KOPT-K1 (cell line): ENCODE data around the gene ETFA.

Experiments used
- H3K27ac ChIP-seq: fragments of 200-600 bp; sonication (generic); 2 replicates; pipeline ENCODE4 v1.5.1; 2016; ENCODE audit warnings: antibody characterized with exemption, mild to moderate bottlenecking, low read depth, low read length; ENCODE audit not compliant: poor library complexity, severe bottlenecking
- H3K36me3 ChIP-seq: fragments of 200-600 bp; sonication (generic); 2 replicates; pipeline ENCODE4 v1.5.1; 2017; ENCODE audit warnings: antibody characterized with exemption, mild to moderate bottlenecking, low read length, moderate library complexity; ENCODE audit not compliant: insufficient read depth
- H3K9me3 ChIP-seq: fragments of 200-600 bp; sonication (generic); 2 replicates; pipeline ENCODE4 v1.5.1; 2017; ENCODE audit warnings: antibody characterized with exemption, low read length, mild to moderate bottlenecking; ENCODE audit not compliant: insufficient read depth, poor library complexity, severe bottlenecking

Gene ETFA

GRCh38 chr15:76343313-76343996 is 32.2 kb upstream of the ETFA start:
- H3K27ac ChIP-seq, result no peak overlapping the region
- H3K36me3 ChIP-seq, result peaks cover 24% of the 10 kb centered on the region
- H3K9me3 ChIP-seq, result no peaks in the 10 kb centered on the region

GRCh38 chr15:76342382-76343201 is 31.3 kb upstream of the ETFA start:
- Histone ChIP-seq H3K9me3 (no peaks in the 10 kb centered on the region), H3K27ac (no peak overlapping the region), H3K36me3 (peaks cover 19% of the 10 kb centered on the region)

DNA sequence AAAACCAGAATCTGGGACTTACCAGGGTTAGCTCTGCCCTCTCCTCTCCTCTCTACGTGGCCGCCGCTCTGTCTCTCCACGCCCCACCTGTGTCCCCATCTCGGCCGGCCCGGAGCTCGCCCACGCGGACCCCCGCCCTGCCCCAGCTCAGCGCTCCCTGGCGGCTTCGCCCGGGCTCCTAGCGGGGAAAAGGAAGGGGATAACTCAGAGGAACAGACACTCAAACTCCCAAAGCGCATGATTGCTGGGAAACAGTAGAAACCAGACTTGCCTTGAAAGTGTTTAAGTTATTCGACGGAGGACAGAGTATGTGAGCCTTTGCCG is 30.8 kb upstream of the ETFA start:
- no peak overlapping the region for H3K27ac ChIP-seq

DNA sequence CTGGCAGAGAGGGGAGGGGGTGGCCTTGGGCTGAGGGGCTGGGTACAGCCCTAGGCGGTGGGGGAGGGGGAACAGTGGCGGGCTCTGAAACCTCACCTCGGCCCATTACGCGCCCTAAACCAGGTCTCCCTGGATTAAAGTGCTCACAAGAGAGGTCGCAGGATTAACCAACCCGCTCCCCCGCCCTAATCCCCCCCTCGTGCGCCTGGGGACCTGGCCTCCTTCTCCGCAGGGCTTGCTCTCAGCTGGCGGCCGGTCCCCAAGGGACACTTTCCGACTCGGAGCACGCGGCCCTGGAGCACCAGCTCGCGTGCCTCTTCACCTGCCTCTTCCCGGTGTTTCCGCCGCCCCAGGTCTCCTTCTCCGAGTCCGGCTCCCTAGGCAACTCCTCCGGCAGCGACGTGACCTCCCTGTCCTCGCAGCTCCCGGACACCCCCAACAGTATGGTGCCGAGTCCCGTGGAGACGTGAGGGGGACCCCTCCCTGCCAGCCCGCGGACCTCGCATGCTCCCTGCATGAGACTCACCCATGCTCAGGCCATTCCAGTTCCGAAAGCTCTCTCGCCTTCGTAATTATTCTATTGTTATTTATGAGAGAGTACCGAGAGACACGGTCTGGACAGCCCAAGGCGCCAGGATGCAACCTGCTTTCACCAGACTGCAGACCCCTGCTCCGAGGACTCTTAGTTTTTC is 30.2 kb upstream of the ETFA start:
- Histone ChIP-seq H3K27ac (no peak overlapping the region), H3K9me3 (no peaks in the 10 kb centered on the region), H3K36me3 (peaks cover 16% of the 10 kb centered on the region; the same call in 1 of the 2 replicates)

More for the DNA sequence above, 30.8 kb upstream of the ETFA start:
- Histone ChIP-seq H3K36me3 (peaks cover 16% of the 10 kb centered on the region; the same call in 1 of the 2 replicates), H3K9me3 (no peaks in the 10 kb centered on the region)

- no peaks in the 10 kb centered on the region for H3K9me3 ChIP-seq
- H3K36me3 ChIP-seq, result peaks cover 14% of the 10 kb centered on the region; the same call in 1 of the 2 replicates
- no peak overlapping the region for H3K27ac ChIP-seq
Measured at GRCh38 chr15:76340803-76341365, 29.6 kb upstream of the ETFA start.

GRCh38 chr15:76340198-76340802 is 29.0 kb upstream of the ETFA start:
- Histone ChIP-seq H3K9me3 (no peaks in the 10 kb centered on the region), H3K27ac (no peak overlapping the region), H3K36me3 (peaks cover 8% of the 10 kb centered on the region; the same call in 1 of the 2 replicates)

DNA sequence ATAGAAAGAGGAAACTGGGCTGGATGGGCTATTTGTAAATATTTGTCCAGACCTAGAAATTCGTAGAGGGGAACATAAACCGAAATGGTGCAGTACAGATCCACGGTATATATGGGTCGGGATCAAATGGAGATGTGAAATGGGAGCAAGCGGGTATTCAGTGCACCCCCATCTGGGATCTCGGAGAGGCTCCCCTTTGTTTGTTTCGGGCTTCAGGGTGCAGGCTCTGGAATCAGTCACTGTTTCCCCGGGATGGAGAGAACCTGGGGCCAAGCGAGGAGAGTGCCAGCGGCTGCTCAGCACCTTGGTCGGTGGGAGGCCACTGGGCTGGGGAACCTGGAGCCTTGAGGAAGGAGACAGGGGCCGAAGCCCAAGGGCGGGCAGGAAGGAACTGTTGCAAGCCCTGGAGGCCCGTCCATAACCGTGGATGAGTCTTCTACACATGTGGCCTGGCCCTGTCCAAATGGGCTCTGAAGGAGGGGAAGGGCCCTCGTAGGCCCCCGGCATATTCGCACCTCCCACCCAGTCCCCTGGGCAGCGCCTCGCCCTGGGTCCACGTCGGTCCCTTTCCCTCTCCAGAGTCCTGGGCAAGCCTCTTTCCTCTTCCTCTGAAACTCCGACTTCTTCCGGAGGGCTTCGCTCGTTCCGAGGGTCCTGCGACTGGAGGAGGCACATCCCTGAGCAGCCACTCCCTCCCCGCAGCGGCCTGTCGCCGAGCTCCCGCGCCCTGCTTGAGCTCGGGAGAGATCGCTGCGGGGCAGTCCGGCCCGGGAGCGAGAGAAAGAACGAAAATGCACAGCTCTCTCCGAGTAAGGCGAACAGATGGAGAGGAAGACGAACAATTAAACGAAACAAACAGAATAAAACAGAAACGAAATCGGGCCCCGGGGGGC is 28.3 kb upstream of the ETFA start:
- Histone ChIP-seq H3K36me3 (peaks cover 8% of the 10 kb centered on the region; the same call in 1 of the 2 replicates), H3K27ac (no peak overlapping the region), H3K9me3 (no peaks in the 10 kb centered on the region)

DNA sequence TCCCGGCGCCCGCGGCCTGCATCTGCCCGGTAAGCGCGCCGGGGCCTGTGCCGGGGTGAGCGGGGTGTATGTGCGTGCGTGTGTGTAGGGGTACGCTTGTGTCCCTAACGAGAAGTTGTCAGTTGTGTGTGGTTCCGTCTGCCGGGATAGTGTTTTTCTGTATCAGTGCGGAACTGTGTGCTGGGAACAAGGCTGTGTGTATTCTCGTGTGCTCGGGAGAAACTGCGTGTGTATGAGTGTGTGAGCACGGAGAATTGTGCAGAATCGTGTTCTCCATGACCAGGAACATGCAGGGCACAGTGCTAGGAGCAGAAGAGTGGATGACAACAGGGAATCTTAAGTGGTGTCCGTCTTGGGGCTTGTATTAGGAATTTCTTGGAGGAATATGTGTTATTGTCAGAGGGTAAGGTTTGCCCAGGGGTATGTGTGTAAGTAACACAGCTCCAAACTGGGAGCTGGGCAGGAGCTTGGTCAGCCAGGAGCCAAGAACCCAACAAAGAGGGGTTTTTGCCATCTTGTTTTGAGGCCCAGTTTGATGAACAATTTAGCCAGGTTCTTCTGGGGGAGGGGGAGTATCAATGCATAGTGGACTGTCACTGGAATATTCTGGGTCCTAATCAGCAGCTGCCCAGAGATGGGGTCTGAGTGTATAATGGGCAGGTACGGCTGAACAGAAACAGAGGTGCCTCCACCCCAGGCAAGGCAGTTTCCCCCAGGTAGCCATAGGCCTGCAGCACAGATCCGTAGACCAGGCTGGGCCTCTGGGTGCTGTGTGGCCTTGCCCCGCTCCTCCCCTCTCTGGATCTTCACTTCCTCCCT is 27.4 kb upstream of the ETFA start:
- Histone ChIP-seq H3K36me3 (peaks cover 8% of the 10 kb centered on the region; the same call in 1 of the 2 replicates), H3K9me3 (no peaks in the 10 kb centered on the region), H3K27ac (no peak overlapping the region)

- Histone ChIP-seq H3K9me3 (no peaks in the 10 kb centered on the region), H3K27ac (peak overlapping the region; percentile 55), H3K36me3 (peaks cover 8% of the 10 kb centered on the region; the same call in 1 of the 2 replicates)
Measured at GRCh38 chr15:76337696-76338485, 26.6 kb upstream of the ETFA start.

DNA sequence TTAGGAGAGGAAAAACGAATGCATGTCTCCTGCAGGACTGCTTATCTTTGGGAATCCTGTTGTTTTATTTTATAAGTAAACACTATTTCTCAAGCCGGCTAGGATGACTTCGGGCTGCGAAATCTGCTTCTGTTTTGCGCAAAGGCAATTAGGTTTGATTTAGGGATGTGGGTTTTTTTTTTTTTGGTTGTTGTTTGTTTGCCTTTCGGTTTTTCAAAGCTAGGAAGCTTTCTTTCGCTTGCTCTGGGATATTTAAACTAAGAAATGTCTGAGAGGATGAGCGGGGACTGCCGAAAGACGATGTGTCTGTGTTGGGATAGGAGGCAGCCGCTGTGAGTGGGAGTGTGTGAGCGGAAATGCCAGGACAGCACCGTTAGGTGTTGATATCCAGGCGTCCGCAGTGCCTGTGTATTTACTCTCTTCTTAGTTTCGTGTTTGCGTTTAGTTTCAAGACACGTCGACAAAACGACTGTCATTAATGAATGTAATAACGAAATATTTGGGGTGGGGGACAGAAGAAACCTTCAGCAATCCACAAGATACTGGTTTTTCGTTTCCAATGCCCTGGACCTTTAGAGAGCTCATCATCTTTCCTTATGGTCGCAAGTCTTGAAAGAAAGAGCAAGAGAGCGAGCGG is 25.9 kb upstream of the ETFA start:
- H3K27ac ChIP-seq, result peak overlapping the region; percentile 55
- H3K36me3 ChIP-seq, result peaks cover 8% of the 10 kb centered on the region; the same call in 1 of the 2 replicates
- no peaks in the 10 kb centered on the region for H3K9me3 ChIP-seq

DNA sequence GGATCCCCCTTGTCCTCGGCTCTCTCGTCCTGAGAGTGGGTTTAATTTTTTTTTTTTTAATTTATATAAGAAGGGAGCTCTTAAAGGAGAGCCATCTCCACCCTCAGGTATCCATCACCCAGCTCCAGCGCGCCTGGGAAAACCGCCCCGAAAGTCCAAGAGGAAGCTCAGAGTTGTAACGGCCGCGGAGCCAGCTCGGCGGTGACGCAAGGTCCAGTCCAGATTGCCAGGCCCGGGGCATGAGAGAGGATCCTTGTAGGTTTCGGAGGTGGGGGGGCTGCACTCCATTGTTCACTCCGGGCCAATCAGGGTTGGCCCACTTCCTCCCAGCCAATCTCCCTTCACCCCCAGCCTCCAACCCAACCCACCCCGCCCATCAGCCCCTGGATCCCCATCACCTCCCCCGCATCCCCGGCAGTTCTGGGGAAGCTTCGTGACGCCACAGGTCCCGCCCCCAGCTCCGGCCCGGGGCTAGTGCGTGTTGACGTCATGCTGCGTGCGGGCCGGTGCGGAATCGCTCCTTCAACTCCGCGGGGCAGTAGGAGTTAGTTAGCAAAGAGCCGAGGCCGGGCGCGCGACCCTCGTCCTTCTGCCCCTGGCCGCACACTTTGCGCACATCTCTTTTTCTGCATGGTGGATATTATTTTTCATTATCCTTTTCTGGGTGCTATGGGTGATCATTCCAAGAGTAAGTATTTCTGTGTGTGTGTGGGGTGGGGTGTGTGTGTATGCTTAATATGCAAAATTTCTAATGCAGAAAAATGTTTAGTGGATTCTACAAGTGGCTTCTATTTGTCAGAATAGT is 25.2 kb upstream of the ETFA start, which contains the start of gene ISL2:
Gene ISL2 (plus strand): TSS at position 520 of the 805 bp plus-strand sequence. CDS start 111 bp downstream, at position 631.
- peak within 1 kb of the TSS; percentile 66 for H3K27ac ChIP-seq
- H3K36me3 ChIP-seq, result peaks cover 1% of the 10 kb centered on the region; the same call in 1 of the 2 replicates
- no peaks in the 10 kb centered on the region for H3K9me3 ChIP-seq
